H1 (cell line): ENCODE measurements around the gene TEDC1. TPM values are rescaled to one million over a fixed set of nuclear protein-coding genes. Genes with fewer than 3 reads are reported as not detected.

Experiments used
- CTCF ChIA-PET: fragments of 300-600 bp; sonication (Branson Sonifier 250); formaldehyde crosslinking; loops from one replicate; lab custom pipeline; 2021; ENCODE audit not compliant: partially characterized antibody; lab: Charles Lee
- POLR2A ChIA-PET: fragments of 300-600 bp; sonication (Branson Sonifier 250); formaldehyde crosslinking; loops from one replicate; lab custom pipeline; 2021; ENCODE audit warnings: inconsistent platforms; ENCODE audit not compliant: partially characterized antibody; lab: Charles Lee
- DNase-seq, 2 experiments: peaks; one replicate each; pipeline versions ENCODE4 v3.0.0 to v3.0.0-alpha.2; 2010 to 2022; ENCODE audit warnings: low spot score in 2 of 2, low read depth in 1 of 2, mixed read lengths in 1 of 2
- FAIRE-seq: peaks from 2 replicates; lab custom pipeline; 2011; peaks lifted over from hg19 to GRCh38; lab: Jason Lieb, UNC
- H2AFZ ChIP-seq: 2 replicates; pipeline ENCODE4 v1.8.1; 2012; ENCODE audit warnings: low read length, inconsistent platforms
- H2AK5ac ChIP-seq: 2 replicates; pipeline ENCODE4 v1.6.1; 2013; ENCODE audit warnings: low read depth, low read length
- H2BK120ac ChIP-seq: replicated peaks from 2 replicates; pipeline ENCODE3; 2013; ENCODE audit warnings: low read depth, low read length, inconsistent platforms
- H2BK12ac ChIP-seq: 2 replicates; pipeline ENCODE4 v1.6.1; 2013; ENCODE audit warnings: low read depth, low read length
- H2BK15ac ChIP-seq: 2 replicates; pipeline ENCODE4 v1.6.1; 2013; ENCODE audit warnings: low read length
- H2BK20ac ChIP-seq: 2 replicates; pipeline ENCODE4 v1.6.1; 2013; ENCODE audit warnings: low read length
- H2BK5ac ChIP-seq: 2 replicates; pipeline ENCODE4 v1.6.1; 2013; ENCODE audit warnings: low read depth, low read length
- H3K14ac ChIP-seq: 2 replicates; pipeline ENCODE4 v1.6.1; 2013; ENCODE audit warnings: inconsistent platforms; ENCODE audit not compliant: insufficient read length
- H3K18ac ChIP-seq: 2 replicates; pipeline ENCODE4 v1.6.1; 2013; ENCODE audit warnings: low read length; ENCODE audit errors: extremely low read depth
- H3K23ac ChIP-seq: 2 replicates; pipeline ENCODE4 v1.6.1; 2013; ENCODE audit warnings: inconsistent platforms; ENCODE audit not compliant: insufficient read length
- H3K23me2 ChIP-seq: 2 replicates; pipeline ENCODE4 v1.6.1; 2013; ENCODE audit warnings: low read depth, low read length
- H3K27ac ChIP-seq: 2 replicates; pipeline ENCODE4 v1.6.1; 2011; ENCODE audit warnings: low read depth, low read length, inconsistent platforms
- H3K27me3 ChIP-seq, 4 experiments: replicated peaks in 1 of 4; 1 replicate in 1 of 4; 2 replicates in 3 of 4; pipeline versions ENCODE4 v1.6.1 to v1.8.1; 2011 to 2013; ENCODE audit warnings: low read length in 3 of 4, mild to moderate bottlenecking in 3 of 4, inconsistent platforms in 2 of 4, mixed read lengths in 2 of 4, moderate library complexity in 1 of 4; ENCODE audit not compliant: control insufficient read depth in 3 of 4, insufficient read depth in 3 of 4; ENCODE audit errors: extremely low read depth in 1 of 4
- H3K36me3 ChIP-seq, 4 experiments: 2 replicates each; pipeline versions ENCODE4 v1.6.1 to v1.8.1; 2011 to 2013; ENCODE audit warnings: mild to moderate bottlenecking in 4 of 4, low read length in 3 of 4, moderate library complexity in 2 of 4, control low read depth in 1 of 4, inconsistent platforms in 1 of 4; ENCODE audit not compliant: insufficient read depth in 4 of 4, control insufficient read depth in 2 of 4
- H3K4ac ChIP-seq: replicated peaks from 2 replicates; pipeline ENCODE3; 2013; ENCODE audit warnings: low read length, low read depth, mixed read lengths, inconsistent platforms; ENCODE audit not compliant: insufficient read length
- H3K4me1 ChIP-seq, 4 experiments: replicated peaks in 1 of 4; 1 replicate in 1 of 4; 2 replicates in 3 of 4; pipeline versions ENCODE4 v1.6.1 to v1.8.1; 2011 to 2013; ENCODE audit warnings: low read length in 3 of 4, inconsistent platforms in 2 of 4, mixed read lengths in 1 of 4; ENCODE audit not compliant: insufficient read depth in 4 of 4, control insufficient read depth in 3 of 4
- H3K4me2 ChIP-seq, 2 experiments: 2 replicates each; pipeline versions ENCODE4 v1.6.1 to v1.8.1; 2011 to 2013; ENCODE audit warnings: low read depth in 2 of 2, low read length in 2 of 2, control low read depth in 1 of 2, inconsistent platforms in 1 of 2, mild to moderate bottlenecking in 1 of 2; ENCODE audit not compliant: insufficient read depth in 1 of 2
- H3K4me3 ChIP-seq, 4 experiments: fragments of 200-600, 300-600 bp in 1 of 4; sonication (generic), shearing (Covaris generic), sonication (Bioruptor Twin) in 1 of 4; 2 replicates each; pipeline versions ENCODE4 v1.5.1 to v1.8.1; 2011 to 2016; ENCODE audit warnings: low read length in 4 of 4, low read depth in 3 of 4, control low read depth in 2 of 4, inconsistent platforms in 2 of 4, mild to moderate bottlenecking in 2 of 4, mixed read lengths in 1 of 4, moderate library complexity in 1 of 4; ENCODE audit not compliant: insufficient read depth in 2 of 4; ENCODE audit errors: extremely low read depth in 1 of 4
- H3K56ac ChIP-seq: replicated peaks from 2 replicates; pipeline ENCODE3; 2013; ENCODE audit warnings: low read depth, mild to moderate bottlenecking, mixed read lengths, low read length, inconsistent platforms; ENCODE audit not compliant: insufficient read length
- H3K79me1 ChIP-seq: 2 replicates; pipeline ENCODE4 v1.6.1; 2013; ENCODE audit warnings: low read depth, low read length, control low read depth
- H3K79me2 ChIP-seq, 2 experiments: 2 replicates each; pipeline versions ENCODE4 v1.6.1 to v1.8.1; 2012 to 2013; ENCODE audit warnings: low read length in 2 of 2, mild to moderate bottlenecking in 2 of 2, inconsistent platforms in 1 of 2; ENCODE audit not compliant: insufficient read depth in 2 of 2, control insufficient read depth in 1 of 2
- H3K9ac ChIP-seq, 4 experiments: replicated peaks in 1 of 4; 1 replicate in 1 of 4; 2 replicates in 3 of 4; pipeline versions ENCODE4 v1.6.1 to v1.8.1; 2011 to 2013; ENCODE audit warnings: low read depth in 3 of 4, low read length in 3 of 4, control low read depth in 2 of 4, mild to moderate bottlenecking in 2 of 4, moderate library complexity in 2 of 4, inconsistent platforms in 1 of 4; ENCODE audit errors: extremely low read depth in 1 of 4
- H3K9me3 ChIP-seq, 2 experiments: 2 replicates each; pipeline versions ENCODE4 v1.6.1 to v1.8.1; 2012 to 2013; ENCODE audit warnings: mild to moderate bottlenecking in 2 of 2, moderate library complexity in 2 of 2, control low read depth in 1 of 2, inconsistent platforms in 1 of 2, low read depth in 1 of 2, low read length in 1 of 2, mixed read lengths in 1 of 2; ENCODE audit not compliant: insufficient read depth in 2 of 2
- H4K20me1 ChIP-seq, 2 experiments: replicated peaks in 1 of 2; 2 replicates each; pipeline versions ENCODE3 to v1.8.1; 2011 to 2013; ENCODE audit warnings: inconsistent platforms in 2 of 2, low read length in 2 of 2, mild to moderate bottlenecking in 1 of 2; ENCODE audit not compliant: insufficient read depth in 2 of 2, control insufficient read depth in 1 of 2
- H4K5ac ChIP-seq: 2 replicates; pipeline ENCODE4 v1.6.1; 2013; ENCODE audit warnings: low read length, low read depth, mixed read lengths, inconsistent platforms; ENCODE audit not compliant: insufficient read length
- H4K8ac ChIP-seq: 2 replicates; pipeline ENCODE4 v1.8.0; 2013; ENCODE audit warnings: mild to moderate bottlenecking, moderate library complexity, low read length, inconsistent platforms; ENCODE audit not compliant: insufficient read depth; ENCODE audit errors: extremely low read depth
- H4K91ac ChIP-seq: replicated peaks from 2 replicates; pipeline ENCODE3; 2013; ENCODE audit warnings: low read length, mixed read lengths, inconsistent platforms; ENCODE audit not compliant: insufficient read length
- BACH1 ChIP-seq: IDR thresholded peaks from 2 replicates; pipeline ENCODE4 v1.6.1; 2012; ENCODE audit warnings: low read length, improper control_type of control experiment
- CTBP2 ChIP-seq: IDR thresholded peaks from 2 replicates; pipeline ENCODE4 v1.7.0; 2011; ENCODE audit warnings: borderline replicate concordance, mild to moderate bottlenecking, moderate library complexity, mixed read lengths, low read length; ENCODE audit not compliant: insufficient read depth, insufficient read length
- KDM4A ChIP-seq: IDR thresholded peaks from one replicate; pipeline ENCODE4 v1.7.1; 2012; ENCODE audit warnings: low read depth, mild to moderate bottlenecking, moderate library complexity, low read length, inconsistent platforms; ENCODE audit not compliant: severe bottlenecking
- WGBS, 2 experiments: shearing (Covaris generic) in 1 of 2; methylation state at CpG; one replicate each; pipeline versions ENCODE4 v1.1.6 to v1.1.7; 2013 to 2015; ENCODE audit warnings: low lambda C conversion rate in 2 of 2, mixed read lengths in 2 of 2, inconsistent platforms in 1 of 2, low coverage in 1 of 2, missing lambda C conversion rate in 1 of 2; ENCODE audit not compliant: insufficient replicate concordance in 2 of 2, insufficient coverage in 1 of 2, insufficient read length in 1 of 2; ENCODE audit errors: extremely low coverage in 1 of 2, missing lambda C conversion rate in 1 of 2; 5-methylcytosine and 5-hydroxymethylcytosine counted together
- polyA plus RNA-seq, 7 experiments: library from polyadenylated mRNA; depleted of rRNA in 3 of 7; stranded (reverse) in 5 of 7; unstranded in 2 of 7; fragments of >200 nt in 5 of 7; fragments of 200-250 nt in 2 of 7; gene quantifications; 1 replicate in 5 of 7; 2 replicates in 1 of 7; 4 replicates in 1 of 7; pipeline versions ENCODE4 v1.2.1 to v1.2.3, GENCODE V29; 2011 to 2013; ENCODE audit warnings: missing spikeins in 2 of 7, mixed read lengths in 2 of 7
- total RNA-seq: library from RNA; stranded (reverse); fragmentation: NEBNext Ultra II Directional; extraction: Animal tissue kit (Norgen Biotek cat#: 25700); gene quantifications from 2 replicates; pipeline ENCODE4 v1.2.1, GENCODE V29; 2021

Gene TEDC1
- total and polyA plus RNA-seq, 2 of the 8 experiments (the other 6 are each of a cell fraction or from before 2014, with no cell fraction given) = 5.6 to 14.8 TPM

DNA sequence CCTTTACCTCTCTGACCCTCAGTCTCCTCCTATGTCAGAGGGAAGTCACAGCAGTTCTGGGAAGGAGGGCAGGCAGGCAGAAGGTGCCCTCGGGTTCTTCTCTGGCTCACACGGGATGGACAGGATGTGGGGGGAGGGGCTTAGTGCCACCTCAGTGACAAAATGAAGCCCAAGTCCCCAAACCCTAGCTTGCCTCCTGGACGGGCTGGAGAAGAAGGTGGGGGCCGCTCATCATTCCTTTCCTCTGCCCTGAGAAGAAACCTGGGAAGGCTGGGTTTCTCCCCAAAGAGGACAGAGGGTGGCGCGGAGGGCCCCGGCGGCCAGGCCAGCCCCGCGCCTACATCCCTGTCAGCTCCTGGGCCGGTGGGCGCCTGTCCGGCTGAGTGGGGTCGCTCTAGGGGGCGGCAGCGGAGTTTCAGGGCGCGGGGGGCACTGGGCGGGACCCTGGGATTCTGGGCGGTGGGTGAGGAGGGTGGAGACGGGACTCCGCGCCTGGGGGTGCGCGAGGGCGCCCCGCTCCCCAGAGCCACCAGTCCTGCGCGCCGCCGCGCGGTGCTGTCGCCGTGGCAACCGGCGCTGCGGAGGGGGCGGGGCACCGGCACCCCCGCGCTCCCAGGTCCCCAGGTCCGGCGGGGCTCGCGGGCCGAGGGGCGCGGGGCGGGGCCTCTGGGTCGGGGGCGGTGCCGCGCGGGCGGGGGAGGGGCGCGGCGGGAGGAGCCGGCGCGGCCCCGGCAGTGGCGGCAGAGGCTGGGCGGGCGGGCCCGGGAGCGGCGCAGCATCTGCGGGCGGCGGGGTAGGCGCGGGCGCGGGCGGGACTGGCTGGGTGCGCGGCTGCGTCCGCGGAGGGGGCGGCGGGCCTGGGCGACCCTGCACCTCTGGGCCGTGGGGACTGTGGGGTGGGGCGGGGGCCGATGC is 35.1 kb downstream of the TEDC1 start, which contains the start of gene TMEM121:
TSS of gene TMEM121 (plus strand) at position 723 of the 915 bp plus-strand sequence. CDS start 2,252 bp downstream, outside the sequence.
- H2AK5ac ChIP-seq = no peak within 1 kb of the TSS
- H3K4ac ChIP-seq = no peak within 1 kb of the TSS
- no peaks in the 10 kb centered on the region; a peak in 1 of 8 replicates for H3K36me3 ChIP-seq
- no peak within 1 kb of the TSS for H2BK120ac ChIP-seq
- H2BK20ac ChIP-seq = no peak within 1 kb of the TSS
- H3K23me2 ChIP-seq = no peaks in the 10 kb centered on the region; the same call in 1 of the 2 replicates
- H3K56ac ChIP-seq = no peak within 1 kb of the TSS
- DNase-seq (peak in 1 of 2 experiments; percentile 56), FAIRE-seq (no peak)
- H3K14ac ChIP-seq = no peak within 1 kb of the TSS
- H3K4me1 ChIP-seq = peaks cover 0 to 4% (median 0%) of the 10 kb centered on the region in 4 experiments; a peak in 3 of 7 replicates
- H3K4me2 ChIP-seq = peak within 1 kb of the TSS; percentile 21 to 82
- TF ChIP-seq BACH1 (no peak), KDM4A (peak; percentile 46), CTBP2 (no peak)
- H2BK15ac ChIP-seq = no peak within 1 kb of the TSS
- no peaks in the 10 kb centered on the region for H3K79me1 ChIP-seq
- no peak within 1 kb of the TSS for H3K9ac ChIP-seq
- no peak within 1 kb of the TSS for H4K5ac ChIP-seq
- no peak within 1 kb of the TSS for H2AFZ ChIP-seq
- no peak within 1 kb of the TSS for H4K91ac ChIP-seq
- CTCF ChIA-PET = no interaction called here
- no peak within 1 kb of the TSS; the same call in 1 of the 2 replicates for H2BK12ac ChIP-seq
- peaks cover 9 to 37% (median 25%) of the 10 kb centered on the region in 4 experiments for H3K27me3 ChIP-seq
- peak within 1 kb of the TSS; percentile 1 to 59 (median 40) for H3K4me3 ChIP-seq
- H2BK5ac ChIP-seq = no peak within 1 kb of the TSS
- peaks cover 0 to 25% of the 10 kb centered on the region in 2 experiments; a peak in 1 of 4 replicates for H3K9me3 ChIP-seq
- H3K27ac ChIP-seq = no peak within 1 kb of the TSS
- no peaks in the 10 kb centered on the region for H3K79me2 ChIP-seq
- H4K20me1 ChIP-seq = no peaks in the 10 kb centered on the region
- H4K8ac ChIP-seq = peak within 1 kb of the TSS; percentile 25; the same call in 1 of the 2 replicates
- H3K23ac ChIP-seq = no peak within 1 kb of the TSS
- POLR2A ChIA-PET = interaction anchor here (0.9 kb wide), 1 partner anchor 108 kb away, joined by 3 read pairs; no protein-coding TSS in a partner anchor
- H3K18ac ChIP-seq = no peak within 1 kb of the TSS
- WGBS, 2 experiments = 4% methylated on average over 31 of the region's 88 CpGs; no CpG with 5 or more reads in 1 of the 2 experiments
